ENCODE measurements around the gene IFNA1.

IFNA1 gene

GRCh38 chr9:21481470-21482056 lies 41.3 kb downstream of the IFNA1 start:
- in situ Hi-C loops (cut with HindIII; ENCODE audit: low sequenced_read_pairs): no loop called here
- no peak overlapping the region for H3K4me3 ChIP-seq (ENCODE audit: low read depth, low read length)
- TF ChIP-seq CTCF (IDR thresholded peaks at IDR 0.05; ENCODE audit: low read depth, low read length): no peak
- no peak for DNase-seq (ENCODE audit: low read depth, low spot score)

- no peak within 1 kb of the TSS for H3K4me3 ChIP-seq (ENCODE audit: low read depth, low read length)
- in situ Hi-C loops (cut with HindIII; ENCODE audit: low sequenced_read_pairs): no loop called here
- DNase-seq (ENCODE audit: low read depth, low spot score): no peak
- TF ChIP-seq CTCF (IDR thresholded peaks at IDR 0.05; ENCODE audit: low read depth, low read length): no peak
These were observed 42.0 kb downstream of the IFNA1 start, which contains the start of gene IFNE for GRCh38 chr9:21482213-21482612. TSS of gene IFNE (minus strand) at chr9:21482313. CDS start at chr9:21481694, 619 bp downstream.

Measured in astrocyte of the spinal cord (primary cell).